HG03354 (cell line): ENCODE results near the gene SPDYE1.
A peak's percentile ranks its signal among the peaks of the same experiment; 100 is the strongest.
"Not testable (repeated sequence)": the region's sequence is repeated elsewhere in the genome, so short reads cannot be mapped to it uniquely, and the experiment has no call there.

ENCODE experiments used
- ATAC-seq: cut with Tn5 transposase; IDR thresholded peaks from one replicate; pipeline ENCODE4 v1.9.1; 2021; ENCODE audit warnings: mild to moderate bottlenecking; ENCODE audit not compliant: unreplicated experiment, poor library complexity, severe bottlenecking

Gene SPDYE1, protein sequence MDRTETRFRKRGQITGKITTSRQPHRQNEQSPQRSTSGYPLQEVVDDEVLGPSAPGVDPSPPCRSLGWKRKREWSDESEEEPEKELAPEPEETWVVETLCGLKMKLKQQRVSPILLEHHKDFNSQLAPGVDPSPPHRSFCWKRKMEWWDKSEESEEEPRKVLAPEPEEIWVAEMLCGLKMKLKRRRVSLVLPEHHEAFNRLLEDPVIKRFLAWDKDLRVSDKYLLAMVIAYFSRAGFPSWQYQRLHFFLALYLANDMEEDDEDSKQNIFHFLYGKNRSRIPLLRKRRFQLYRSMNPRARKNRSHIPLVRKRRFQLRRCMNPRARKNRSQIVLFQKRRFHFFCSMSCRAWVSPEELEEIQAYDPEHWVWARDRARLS

DNA sequence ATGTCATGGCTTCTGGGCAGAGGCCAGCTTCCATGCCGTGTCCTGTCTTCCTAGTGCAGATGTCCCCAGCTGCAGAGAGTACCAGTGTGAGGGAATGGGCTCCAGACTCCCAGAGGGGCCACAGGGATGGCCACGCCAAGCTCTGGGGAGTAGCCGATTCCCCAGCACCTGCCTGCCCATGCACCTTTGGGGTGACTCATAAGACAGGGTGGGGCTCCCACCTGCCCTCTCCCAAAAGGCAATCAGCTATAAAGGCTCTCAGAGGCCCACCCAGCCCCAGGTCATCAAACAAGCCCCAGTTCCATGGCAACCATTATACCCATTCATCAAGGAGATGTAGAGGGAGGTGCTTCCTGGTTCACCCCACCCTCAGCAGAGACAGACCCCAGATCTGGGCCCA lies at the start of gene SPDYE1:
TSS of gene SPDYE1 (plus strand) at position 366 of the 400 bp plus-strand sequence. CDS start 2,053 bp downstream, outside the sequence.
- ATAC-seq = not testable (repeated sequence)

DNA sequence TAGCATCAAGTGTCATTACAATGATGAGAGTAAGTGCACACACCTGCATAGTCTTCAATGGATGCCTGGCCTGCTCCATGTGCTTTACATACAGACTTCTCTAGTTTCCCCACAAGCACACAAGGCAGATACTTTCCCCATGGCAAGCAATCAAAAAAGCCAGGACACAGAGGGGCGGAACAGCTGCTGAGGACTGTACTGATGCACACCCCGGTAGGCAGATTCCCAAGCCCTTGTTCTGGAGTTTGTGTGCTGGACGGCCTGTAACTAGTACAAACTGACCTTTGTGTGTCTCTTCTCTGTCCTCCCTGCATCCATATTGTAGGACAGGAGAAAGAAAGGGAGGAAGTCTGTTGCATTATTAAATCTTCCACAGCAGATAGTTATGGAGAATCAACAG lies 45.7 kb upstream of the SPDYE1 start:
- ATAC-seq = no peak

- ATAC-seq = no peak
Measured at GRCh38 chr7:43953071-43953470, 44.6 kb upstream of the SPDYE1 start.

DNA sequence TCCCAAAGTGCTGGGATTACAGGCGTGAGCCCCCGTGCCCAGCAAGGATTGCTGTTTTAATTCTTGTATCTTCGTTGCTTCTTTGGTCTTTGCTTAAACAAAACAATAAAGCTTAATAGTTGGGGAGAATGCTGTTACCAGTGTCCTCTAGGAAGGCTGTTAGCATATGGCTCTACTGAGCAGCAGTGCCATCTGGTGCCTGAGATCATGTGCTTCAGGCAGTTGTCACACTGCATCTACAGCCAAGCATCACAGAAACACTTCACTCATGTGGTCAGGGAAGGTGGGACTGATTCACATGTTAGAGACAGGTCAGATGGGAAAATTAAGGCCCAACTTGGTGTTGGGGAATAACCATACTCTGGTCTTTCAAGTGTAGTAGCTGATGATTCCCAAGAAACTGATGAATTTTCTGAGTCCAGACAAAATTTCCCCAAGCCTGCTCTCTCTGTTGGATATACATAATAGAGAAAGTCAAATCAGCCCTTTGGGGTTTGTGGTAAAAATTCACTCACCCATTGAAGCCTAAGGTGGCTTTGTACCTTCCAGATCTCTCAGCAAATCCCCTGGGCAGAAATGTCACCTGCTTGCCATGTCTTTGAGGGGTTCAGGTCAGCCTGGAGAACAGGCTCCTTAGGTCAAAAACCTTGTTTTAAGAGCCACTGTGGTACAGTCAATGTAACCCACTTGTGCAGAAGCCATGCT lies 43.0 kb upstream of the SPDYE1 start:
- ATAC-seq = peak; percentile 80

DNA sequence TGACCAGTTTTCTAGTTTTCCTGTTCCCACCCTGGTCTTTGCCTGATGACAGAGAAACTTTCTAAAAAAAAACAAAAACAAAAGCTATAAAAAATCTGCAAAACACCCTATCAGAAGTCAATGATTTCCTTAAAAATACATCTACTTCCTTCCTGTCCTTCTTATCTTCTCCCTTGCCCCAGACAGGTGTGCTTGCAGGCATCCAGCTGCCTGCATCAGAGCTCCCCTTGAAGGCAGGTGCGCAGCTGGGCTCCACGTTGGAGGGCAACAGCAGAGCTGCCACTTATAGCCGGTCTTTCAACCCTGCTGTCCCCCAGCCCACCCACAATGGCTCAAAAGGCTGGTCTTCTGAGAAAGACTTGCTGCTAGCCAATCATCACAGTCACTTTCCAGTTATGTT lies 41.7 kb upstream of the SPDYE1 start:
- ATAC-seq = no peak

- ATAC-seq = no peak
Measured at GRCh38 chr7:43960933-43961332, 36.8 kb upstream of the SPDYE1 start.

GRCh38 chr7:43966392-43966791 lies 31.3 kb upstream of the SPDYE1 start:
- ATAC-seq = not testable (repeated sequence)

DNA sequence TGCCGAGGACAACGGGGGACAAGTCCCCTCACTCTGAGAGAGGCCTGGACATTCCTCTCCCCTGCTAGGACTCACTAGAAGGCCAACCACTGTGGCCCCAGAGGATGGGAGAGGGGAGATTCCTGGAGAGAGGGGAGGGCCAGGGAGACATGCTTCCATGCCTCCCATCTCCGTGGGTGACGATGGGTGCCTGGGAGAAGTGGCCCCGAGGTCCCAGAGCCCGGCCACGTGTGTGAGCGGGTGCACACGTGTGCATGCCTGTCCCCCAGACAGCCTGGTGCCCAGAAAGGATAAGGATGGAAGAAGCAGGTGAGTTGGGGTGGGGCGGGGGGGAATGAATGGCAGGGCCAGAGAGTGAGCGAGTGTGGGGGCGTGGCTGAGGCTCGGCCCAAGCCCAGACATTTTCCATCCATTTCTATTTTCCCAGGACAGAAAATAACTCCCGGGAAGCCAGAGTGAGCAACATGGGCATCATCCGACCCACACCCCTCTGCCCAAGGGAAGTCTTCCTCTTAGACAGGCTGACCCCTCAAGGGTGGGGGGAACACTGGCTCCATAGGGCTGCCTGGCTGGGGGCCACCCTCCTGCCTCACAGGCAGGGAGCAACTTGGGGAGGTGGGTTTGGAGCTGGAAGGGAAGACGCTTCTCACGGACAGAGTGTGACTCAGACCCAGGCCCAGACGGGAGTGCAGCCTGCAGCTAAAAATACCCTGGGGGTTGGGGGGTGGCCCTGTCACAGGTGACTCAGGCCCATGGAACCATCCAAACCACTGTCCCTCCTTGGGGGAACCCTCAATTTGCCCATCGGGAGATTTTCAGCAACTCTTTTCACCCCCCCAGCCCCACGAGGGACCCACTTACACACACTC lies 29.3 kb upstream of the SPDYE1 start:
- ATAC-seq = not testable (repeated sequence)

DNA sequence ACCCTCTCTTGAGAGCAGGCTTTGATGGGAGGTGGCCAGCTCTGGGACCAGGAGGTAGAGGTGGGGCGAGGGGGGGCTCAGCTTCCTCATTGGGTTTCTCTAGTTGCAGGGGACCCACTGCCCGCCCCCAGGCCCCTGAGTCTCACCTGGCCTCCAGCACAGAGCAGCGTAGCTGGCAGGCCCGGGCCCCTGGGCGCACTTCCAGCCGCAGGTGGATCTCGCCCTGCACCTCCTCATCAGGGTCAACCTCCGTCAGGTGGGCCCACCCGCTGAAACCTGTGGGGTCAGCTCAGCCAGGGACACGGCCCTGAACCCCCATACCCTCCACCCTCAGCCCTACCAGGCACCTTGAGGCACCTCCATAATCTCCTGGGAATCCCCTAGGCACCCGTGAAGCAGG lies 28.1 kb upstream of the SPDYE1 start:
- ATAC-seq = not testable (repeated sequence)

- ATAC-seq = not testable (repeated sequence)
Measured at GRCh38 chr7:43970698-43971097, 27.0 kb upstream of the SPDYE1 start.

GRCh38 chr7:43974033-43974573 lies 23.6 kb upstream of the SPDYE1 start:
- ATAC-seq = not testable (repeated sequence)

- ATAC-seq = not testable (repeated sequence)
Measured at GRCh38 chr7:43974725-43975482, 22.8 kb upstream of the SPDYE1 start.

GRCh38 chr7:43977525-43977924 lies 20.2 kb upstream of the SPDYE1 start:
- ATAC-seq = no peak

DNA sequence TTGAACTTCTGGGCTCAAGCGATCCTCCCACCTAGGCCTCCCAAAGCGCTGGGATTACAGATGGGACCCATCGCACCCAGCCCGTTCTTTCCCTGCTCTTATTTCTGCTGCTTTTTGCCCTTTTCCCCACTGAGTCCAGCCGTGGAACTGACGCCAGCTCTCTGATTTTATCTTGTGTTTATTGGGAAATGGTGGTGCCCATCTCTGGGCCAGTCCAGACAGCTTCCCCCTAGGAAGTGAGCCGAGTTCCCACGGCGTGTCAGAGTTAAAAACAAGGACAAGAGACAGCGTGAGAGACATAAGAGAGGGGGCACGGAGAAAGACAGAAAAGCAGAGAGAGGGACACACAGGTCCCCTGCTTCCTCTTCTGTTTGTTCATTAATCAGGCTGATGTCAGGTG lies 19.6 kb upstream of the SPDYE1 start:
- not testable (repeated sequence) for ATAC-seq

- not testable (repeated sequence) for ATAC-seq
Measured at GRCh38 chr7:43982848-43983247, 14.8 kb upstream of the SPDYE1 start.

- ATAC-seq = not testable (repeated sequence)
Measured at GRCh38 chr7:43983736-43984135, 14.0 kb upstream of the SPDYE1 start.

DNA sequence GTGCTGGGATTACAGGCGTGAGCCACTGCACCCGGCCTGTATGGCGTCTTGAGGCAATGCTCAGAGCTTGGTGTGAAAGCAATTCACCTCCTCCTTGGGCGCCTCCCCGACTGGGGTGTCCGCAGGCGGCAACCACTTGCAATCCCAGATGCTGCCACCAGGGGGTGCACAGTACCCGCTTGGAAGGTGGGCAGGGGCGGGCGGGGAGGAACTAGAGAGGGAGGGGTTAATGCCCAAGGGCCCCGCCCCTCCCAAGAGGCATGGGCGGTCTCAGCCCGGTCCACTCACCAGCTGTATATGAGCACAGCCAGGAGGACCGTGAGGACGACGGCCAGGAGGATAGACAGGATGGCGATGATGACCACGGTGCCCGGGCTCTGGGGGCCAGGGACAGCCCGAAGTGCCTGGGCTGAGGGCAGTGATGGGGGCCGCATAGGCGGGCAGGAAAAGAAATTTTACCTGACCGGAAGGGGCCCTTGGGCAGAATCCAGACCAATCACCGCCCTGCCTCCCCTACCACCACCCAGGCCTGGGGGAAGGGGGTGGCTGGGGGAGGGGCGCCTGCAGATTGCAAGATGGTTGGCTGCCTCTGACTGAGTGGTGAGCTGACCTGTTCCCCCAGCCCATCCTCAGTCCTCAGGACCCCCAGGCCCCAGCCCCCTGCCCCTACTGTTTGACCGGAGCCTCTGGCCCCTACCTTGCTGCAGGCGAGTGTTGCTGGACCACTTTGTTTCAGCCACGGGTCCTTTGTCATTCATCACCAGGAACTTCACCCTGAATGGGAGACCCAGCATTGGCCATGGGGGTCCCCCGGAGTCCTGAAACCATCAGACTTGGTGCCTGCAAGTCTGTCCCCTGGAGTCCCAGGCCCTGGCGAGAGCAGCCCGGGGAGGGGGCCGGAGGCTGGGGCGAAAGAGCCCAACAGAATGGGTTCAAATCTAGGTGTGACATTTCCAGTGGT lies 11.5 kb upstream of the SPDYE1 start:
- ATAC-seq = peak; percentile 83

- ATAC-seq = not testable (repeated sequence)
Measured at GRCh38 chr7:43987476-43987875, 10.2 kb upstream of the SPDYE1 start.
